Nucleus accumbens (tissue), 56 donors: ENCODE data around the gene TOGARAM1.
A peak's percentile ranks its signal among the peaks of the same experiment; 100 is the strongest.

Experiments
- DNase-seq, 56 donors: peaks; one replicate each; lab custom pipeline; 2025; lab: John Stamatoyannopoulos, UW

The TOGARAM1 gene

GRCh38 chr14:45083976-45084722 is 122.2 kb downstream of the TOGARAM1 start, which contains the start of gene PRPF39:
Gene PRPF39 (plus strand): TSS chr14:45084116. CDS start chr14:45095240, 11,124 bp downstream.
- DNase-seq = peak; percentile 32 to 95 (median 89)

DNA sequence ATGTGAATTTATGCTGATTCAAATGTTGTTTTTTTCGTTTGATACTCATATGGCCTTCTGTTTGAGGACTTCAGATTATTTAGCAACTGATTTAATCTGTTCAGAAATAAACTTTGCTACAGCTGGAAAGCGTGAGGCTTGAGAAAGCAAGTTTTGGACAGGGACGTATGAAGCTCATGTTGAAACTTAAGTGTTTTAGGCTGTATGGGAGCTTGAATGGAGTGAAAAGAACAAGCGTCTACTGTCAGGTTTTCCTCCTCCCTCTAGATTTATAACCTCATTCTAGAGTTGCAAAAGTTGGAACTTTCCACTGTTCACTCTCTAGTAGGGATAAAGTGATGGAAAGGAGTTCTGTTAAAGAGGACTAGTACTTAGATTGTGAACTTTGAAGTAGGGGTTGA is 123.0 kb downstream of the TOGARAM1 start:
- no peak for DNase-seq

DNA sequence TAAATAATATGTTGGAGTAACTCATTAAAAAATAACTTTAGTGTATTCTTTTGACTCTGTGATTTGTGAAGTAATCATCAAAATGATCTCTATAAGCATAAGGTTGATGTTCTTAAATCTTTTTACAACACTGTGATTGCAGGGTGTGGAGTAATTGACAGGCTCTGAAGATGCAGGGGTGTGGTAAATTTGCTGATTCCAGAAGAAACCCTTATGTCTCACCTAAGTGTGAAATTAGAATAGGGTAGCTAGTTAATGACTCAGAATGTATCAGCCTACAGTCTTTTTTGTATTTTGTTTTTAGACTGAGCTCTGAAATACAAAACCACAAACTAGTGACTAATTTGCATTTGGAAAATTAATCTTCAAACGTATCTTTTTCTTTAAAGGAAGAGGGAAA is 127.8 kb downstream of the TOGARAM1 start:
- no peak for DNase-seq

DNA sequence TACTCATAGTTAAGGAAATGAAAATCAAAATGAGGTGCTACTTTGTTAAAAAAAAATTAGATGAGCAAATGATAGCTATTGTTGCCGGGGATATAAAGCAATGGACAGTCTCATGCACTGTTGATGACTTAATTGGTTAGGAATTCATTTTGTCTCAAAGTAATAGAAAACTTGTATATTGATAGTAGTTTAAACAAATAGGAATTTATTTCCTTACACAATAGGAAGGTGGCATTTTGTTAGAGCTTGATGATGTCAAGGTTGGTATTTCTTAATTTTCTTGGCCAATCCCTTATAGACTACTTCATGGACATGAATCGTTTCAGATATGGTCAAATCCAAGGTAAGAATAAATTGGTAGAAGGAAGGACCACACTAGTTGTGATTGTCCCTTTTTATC is 129.7 kb downstream of the TOGARAM1 start:
- DNase-seq = no peak

DNA sequence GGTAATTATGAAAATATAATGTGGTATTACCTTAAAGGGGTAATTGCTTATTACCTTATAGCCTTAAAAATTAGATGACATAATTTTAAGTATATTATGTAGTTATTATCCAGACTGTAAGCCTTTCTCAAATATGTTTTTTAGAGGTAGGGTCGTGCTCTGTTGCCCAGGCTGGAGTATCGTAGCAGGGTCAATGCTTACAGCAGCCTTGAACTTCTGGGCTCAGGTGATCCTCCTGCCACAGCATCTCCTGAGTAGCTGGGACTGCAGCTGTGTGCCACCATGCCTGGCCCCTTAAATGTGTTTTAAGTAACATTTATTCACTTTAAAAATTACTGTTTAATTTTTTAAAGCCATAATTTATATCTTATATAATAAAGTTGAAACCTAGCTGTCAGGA is 132.3 kb downstream of the TOGARAM1 start:
- DNase-seq = no peak

GRCh38 chr14:45095143-45095542 is 133.2 kb downstream of the TOGARAM1 start:
- no peak for DNase-seq

DNA sequence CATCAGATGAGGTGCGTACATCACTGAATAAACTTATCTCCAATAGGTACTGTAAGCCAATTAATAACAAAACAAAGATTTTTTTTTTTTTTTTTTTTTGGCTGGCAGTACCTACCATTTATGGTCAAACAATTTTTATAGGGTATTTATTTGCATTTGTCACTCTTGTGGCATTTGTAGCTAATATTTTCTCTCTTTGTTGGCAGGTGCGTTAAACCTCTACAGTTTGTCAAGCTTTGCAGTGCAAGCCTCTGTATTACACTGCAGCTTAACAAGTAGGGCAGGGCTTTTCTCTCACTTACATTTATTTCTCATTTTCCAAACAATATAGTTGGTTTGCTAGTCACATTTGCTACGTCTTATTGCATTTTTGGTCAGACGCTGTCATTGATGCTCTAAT is 134.2 kb downstream of the TOGARAM1 start:
- DNase-seq = no peak

GRCh38 chr14:45103806-45104205 is 141.8 kb downstream of the TOGARAM1 start:
- DNase-seq = no peak

- DNase-seq = no peak
Observed at GRCh38 chr14:45104561-45104960, 142.6 kb downstream of the TOGARAM1 start.

DNA sequence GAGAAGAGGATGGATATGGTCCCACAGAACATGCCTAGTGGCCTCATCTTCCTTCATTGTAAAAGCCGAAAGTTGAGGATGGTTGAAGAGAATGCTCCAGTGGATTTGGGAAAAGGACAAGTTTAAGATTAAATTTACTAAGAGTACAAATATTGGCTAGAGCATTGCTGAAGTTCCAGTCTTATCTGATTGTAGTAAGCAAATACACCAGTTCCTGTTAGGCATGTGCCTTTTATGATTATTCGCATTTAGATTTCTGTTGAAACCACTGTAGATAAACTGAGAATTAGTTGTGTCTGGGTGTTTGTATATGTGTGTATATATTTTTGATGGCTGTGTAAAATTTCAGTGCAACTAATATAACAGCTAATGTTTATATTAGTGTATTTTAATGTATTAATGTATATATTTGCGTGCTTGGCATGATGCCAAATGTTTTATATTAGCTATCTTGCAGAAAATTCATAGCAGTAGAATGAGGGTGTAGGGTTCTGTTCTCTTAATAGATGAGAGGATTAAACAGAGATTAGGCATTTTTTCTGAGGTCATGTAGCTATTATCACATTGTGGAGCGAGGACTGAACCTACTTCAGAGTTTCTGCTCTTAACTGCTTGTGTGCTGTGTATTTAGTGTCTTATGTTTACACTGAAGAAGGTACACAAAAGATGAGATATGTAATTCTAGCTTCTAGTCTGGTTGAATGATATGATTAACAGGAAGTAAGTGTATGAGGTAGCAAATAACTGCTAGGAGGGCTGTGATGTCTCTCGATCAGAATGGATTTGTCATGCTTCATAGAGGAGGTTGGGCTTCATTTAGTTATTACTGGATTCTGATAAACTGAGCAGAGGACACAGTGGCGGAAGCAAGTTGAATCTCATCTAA is 151.1 kb downstream of the TOGARAM1 start:
- DNase-seq = no peak

DNA sequence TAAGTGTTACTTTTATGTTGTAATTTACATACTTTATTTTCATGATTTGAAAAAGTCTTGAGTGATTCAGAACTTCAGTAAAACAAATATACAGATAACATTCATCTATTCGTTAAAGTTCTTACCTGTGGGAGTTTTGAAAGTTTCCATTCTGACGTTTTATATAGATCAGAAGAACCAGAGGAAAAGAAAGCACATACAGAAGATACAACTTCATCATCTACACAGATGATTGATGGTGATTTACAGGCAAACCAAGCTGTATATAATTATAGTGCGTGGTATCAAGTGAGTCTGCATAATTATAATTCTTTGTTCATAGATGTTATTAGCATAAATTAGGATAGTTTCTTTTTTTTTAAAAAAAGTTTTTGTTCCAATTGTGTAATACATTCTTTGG is 152.3 kb downstream of the TOGARAM1 start:
- DNase-seq = no peak

- DNase-seq = no peak
Observed at GRCh38 chr14:45118594-45118993, 156.6 kb downstream of the TOGARAM1 start.

DNA sequence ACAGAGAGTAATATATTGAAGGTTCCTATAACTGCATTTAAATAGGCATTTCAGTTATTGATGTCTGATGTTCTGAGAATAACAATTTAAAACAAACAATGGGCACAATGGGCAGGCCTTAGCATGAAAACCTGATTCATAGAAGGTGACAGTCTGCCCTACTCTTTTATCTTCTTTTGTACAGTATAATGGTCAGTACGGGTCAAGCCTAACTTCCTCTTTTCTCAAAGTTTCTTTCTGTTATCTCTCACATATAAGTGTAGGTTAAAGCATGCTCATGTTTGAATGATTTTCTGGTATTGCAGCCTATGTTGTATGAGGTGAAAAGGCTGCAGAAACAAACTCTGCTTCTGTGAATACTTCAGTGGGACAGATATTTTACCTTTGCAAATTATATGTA is 158.1 kb downstream of the TOGARAM1 start:
- no peak for DNase-seq

DNA sequence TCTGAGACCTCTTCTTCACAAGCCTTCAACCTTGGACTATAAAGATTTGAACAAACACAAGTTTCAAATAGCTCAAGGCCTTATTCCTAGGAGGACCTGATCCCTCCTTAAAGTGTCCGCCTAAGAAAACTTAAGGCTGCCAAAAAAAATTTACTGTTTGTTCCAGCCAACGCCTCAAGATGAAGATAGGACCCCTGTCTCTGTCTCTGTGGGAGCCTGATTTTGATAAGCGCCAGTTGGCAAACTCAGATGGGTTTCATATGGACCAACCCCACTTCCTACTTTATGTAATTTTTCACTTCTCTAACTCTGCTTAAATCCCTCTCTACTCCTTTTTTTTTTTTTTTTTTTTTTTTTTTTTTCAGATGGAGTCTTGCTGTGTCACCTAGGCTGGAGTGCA is 161.3 kb downstream of the TOGARAM1 start:
- no peak for DNase-seq
